Karpas-422 (cell line): ENCODE results near the gene HINT2. TPM values are rescaled to one million over a fixed set of nuclear protein-coding genes. Genes with fewer than 3 reads are reported as not detected.

Experiments
- DNase-seq: peaks from one replicate; pipeline ENCODE4 v3.0.0-alpha.2; 2015
- H2AFZ ChIP-seq: fragments of 200-600 bp; sonication (generic); 2 replicates; pipeline ENCODE4 v1.6.1; 2014; ENCODE audit warnings: antibody characterized with exemption, low read length, mixed read lengths
- H3K27ac ChIP-seq: fragments of 200-600 bp; sonication (generic); 2 replicates; pipeline ENCODE4 v1.5.1; 2014; ENCODE audit warnings: mild to moderate bottlenecking, low read length, moderate library complexity
- H3K27me3 ChIP-seq: fragments of 200-600 bp; sonication (generic); 2 replicates; pipeline ENCODE4 v1.6.1; 2014; ENCODE audit warnings: low read length, mixed read lengths
- H3K36me3 ChIP-seq: fragments of 200-600 bp; sonication (generic); 2 replicates; pipeline ENCODE4 v1.6.1; 2014; ENCODE audit warnings: low read length, mixed read lengths; ENCODE audit not compliant: insufficient read depth
- H3K4me1 ChIP-seq: fragments of 200-600 bp; sonication (generic); 2 replicates; pipeline ENCODE4 v1.6.1; 2014; ENCODE audit warnings: mild to moderate bottlenecking, low read length, mixed read lengths
- H3K4me2 ChIP-seq: fragments of 200-600 bp; sonication (generic); 2 replicates; pipeline ENCODE4 v1.6.1; 2014; ENCODE audit warnings: low read length, low read depth, mild to moderate bottlenecking; ENCODE audit not compliant: poor library complexity, severe bottlenecking
- H3K4me3 ChIP-seq: fragments of 200-600 bp; sonication (generic); 2 replicates; pipeline ENCODE4 v1.5.1; 2014; ENCODE audit warnings: mild to moderate bottlenecking, antibody characterized with exemption, low read length, mixed read lengths
- H3K79me2 ChIP-seq: fragments of 200-600 bp; sonication (generic); 2 replicates; pipeline ENCODE4 v1.6.1; 2014; ENCODE audit warnings: mild to moderate bottlenecking, low read length, mixed read lengths
- H3K9ac ChIP-seq: fragments of 200-600 bp; sonication (generic); 2 replicates; pipeline ENCODE4 v1.6.0; 2014; ENCODE audit warnings: low read length
- H3K9me2 ChIP-seq: fragments of 200-600 bp; sonication (generic), shearing (Covaris generic); replicated peaks from 2 replicates; pipeline ENCODE4 v1.6.0; 2014; ENCODE audit warnings: mild to moderate bottlenecking, low read length, moderate library complexity; ENCODE audit not compliant: insufficient read depth
- H3K9me3 ChIP-seq: fragments of 300-700, 200-600 bp; sonication (generic); 2 replicates; pipeline ENCODE4 v1.6.1; 2014; ENCODE audit warnings: low read length, mixed read lengths
- H4K20me1 ChIP-seq: fragments of 200-600 bp; sonication (generic); 2 replicates; pipeline ENCODE4 v1.6.1; 2014; ENCODE audit warnings: mild to moderate bottlenecking, antibody characterized with exemption, low read length, low read depth; ENCODE audit not compliant: insufficient read depth
- total RNA-seq: library from RNA; depleted of rRNA; stranded (reverse); fragments of >200 nt; shearing (Covaris generic); gene quantifications from 2 replicates; pipeline ENCODE4 v1.2.3, GENCODE V29; 2014; ENCODE audit warnings: low replicate concordance

The HINT2 gene
- total RNA-seq, 1 experiment from 2014 or later: 84.0 TPM

DNA sequence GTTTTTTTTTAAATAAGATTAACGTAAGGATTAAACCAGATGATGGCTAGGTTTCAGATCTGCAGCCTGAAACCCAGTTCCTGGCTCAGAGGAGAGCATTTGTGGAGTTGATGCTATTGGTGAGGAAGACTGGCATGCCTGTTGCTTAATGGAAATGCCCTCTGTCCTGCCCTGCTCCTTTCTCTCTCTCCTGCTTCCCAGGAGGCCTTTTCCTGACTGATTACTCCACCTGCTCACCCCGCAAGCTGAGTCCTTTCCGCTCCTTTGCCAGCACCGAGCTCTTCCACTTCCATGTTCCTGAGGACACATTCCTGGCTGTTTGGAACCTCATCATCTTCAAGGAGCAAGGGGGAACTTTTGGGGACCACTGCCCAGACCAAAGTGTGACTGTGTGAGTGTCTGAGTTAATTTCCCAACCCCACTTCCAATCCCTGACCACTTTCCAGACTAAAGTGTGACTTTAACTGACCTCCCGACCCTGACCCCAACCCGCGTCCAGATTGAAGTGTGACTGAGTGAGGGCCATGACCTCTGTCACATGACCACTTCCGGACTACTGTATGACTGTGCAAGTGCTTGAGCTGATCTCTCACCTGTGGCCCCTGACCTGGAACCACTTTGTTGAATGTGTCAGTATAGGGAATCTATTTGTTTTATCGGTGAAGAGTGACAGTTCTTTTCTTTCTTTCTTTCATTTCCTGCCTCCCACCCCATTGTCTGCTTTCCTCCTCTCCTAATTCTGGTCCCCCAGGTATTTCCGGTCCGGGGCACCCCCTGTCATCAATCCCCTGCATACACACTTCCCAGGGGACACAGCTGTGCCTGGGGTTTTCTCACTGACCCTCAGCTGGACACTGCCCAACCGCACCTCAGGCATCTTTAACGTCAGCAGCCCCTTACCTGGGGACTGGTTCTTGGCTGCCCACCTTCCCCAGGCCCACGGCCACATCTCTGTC is 19.7 kb upstream of the HINT2 start:
- no peak overlapping the region for H2AFZ ChIP-seq
- H3K36me3 ChIP-seq: no peaks in the 10 kb centered on the region
- no peak overlapping the region for H3K4me3 ChIP-seq
- H3K4me2 ChIP-seq: no peak overlapping the region
- no peak overlapping the region for H3K27ac ChIP-seq
- H3K9ac ChIP-seq: no peak overlapping the region
- no peak for DNase-seq
- no peaks in the 10 kb centered on the region for H4K20me1 ChIP-seq
- H3K4me1 ChIP-seq: peaks cover 7% of the 10 kb centered on the region
- H3K9me2 ChIP-seq: no peaks in the 10 kb centered on the region
- H3K27me3 ChIP-seq: no peaks in the 10 kb centered on the region
- no peaks in the 10 kb centered on the region for H3K79me2 ChIP-seq
- H3K9me3 ChIP-seq: no peaks in the 10 kb centered on the region

DNA sequence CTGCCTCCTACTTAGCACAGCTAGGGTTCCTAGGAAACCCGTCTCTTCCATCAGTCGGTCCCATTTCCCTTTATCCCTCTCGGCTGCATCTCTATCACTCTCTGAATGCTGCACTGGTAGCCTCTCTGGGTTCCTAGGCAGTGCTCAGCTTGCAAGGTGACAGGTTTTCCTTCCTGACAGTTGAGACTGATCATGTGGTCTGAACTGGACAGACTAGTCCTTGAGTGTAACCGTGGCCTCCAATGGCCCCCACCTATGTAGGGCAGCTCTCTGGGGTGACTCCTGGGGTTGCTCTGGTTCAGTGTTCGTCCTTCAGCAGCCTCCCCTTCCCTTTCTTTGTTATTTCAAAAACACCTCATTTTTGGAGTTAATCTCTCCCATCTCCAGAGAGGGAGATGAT is 18.0 kb upstream of the HINT2 start:
- Histone ChIP-seq H3K4me2 (no peak overlapping the region), H3K9me2 (no peaks in the 10 kb centered on the region), H3K9ac (no peak overlapping the region), H3K27me3 (no peaks in the 10 kb centered on the region), H2AFZ (no peak overlapping the region), H4K20me1 (no peaks in the 10 kb centered on the region), H3K4me3 (no peak overlapping the region), H3K79me2 (no peaks in the 10 kb centered on the region), H3K9me3 (no peaks in the 10 kb centered on the region), H3K4me1 (peaks cover 14% of the 10 kb centered on the region), H3K27ac (no peak overlapping the region), H3K36me3 (no peaks in the 10 kb centered on the region)
- DNase-seq: no peak

DNA sequence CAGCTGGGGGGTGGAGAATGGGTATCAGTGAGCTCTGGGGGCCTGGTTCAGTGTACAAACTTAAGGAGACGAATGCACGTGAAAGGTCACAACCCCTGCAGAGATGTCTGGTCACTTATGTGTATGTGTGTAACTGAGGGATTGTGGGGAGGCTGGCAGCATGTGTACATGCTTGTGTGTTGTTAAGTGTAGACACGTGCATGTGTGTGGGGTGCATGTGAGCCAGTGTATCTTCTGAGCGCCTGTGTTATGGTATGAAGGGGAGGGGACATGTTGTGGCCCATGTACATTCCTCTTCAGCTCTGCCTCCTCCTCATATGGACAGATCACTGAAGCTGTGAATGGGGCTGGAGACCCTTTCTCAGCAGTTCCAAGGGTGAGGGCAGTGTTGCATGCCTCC is 16.2 kb upstream of the HINT2 start:
- H3K36me3 ChIP-seq: no peaks in the 10 kb centered on the region
- H4K20me1 ChIP-seq: no peaks in the 10 kb centered on the region
- peaks cover 14% of the 10 kb centered on the region for H3K4me1 ChIP-seq
- DNase-seq: no peak
- H3K9me3 ChIP-seq: no peaks in the 10 kb centered on the region
- no peak overlapping the region for H2AFZ ChIP-seq
- H3K9me2 ChIP-seq: no peaks in the 10 kb centered on the region
- no peak overlapping the region for H3K4me3 ChIP-seq
- H3K27ac ChIP-seq: no peak overlapping the region
- H3K27me3 ChIP-seq: no peaks in the 10 kb centered on the region
- no peak overlapping the region for H3K4me2 ChIP-seq
- H3K79me2 ChIP-seq: no peaks in the 10 kb centered on the region
- no peak overlapping the region for H3K9ac ChIP-seq

DNA sequence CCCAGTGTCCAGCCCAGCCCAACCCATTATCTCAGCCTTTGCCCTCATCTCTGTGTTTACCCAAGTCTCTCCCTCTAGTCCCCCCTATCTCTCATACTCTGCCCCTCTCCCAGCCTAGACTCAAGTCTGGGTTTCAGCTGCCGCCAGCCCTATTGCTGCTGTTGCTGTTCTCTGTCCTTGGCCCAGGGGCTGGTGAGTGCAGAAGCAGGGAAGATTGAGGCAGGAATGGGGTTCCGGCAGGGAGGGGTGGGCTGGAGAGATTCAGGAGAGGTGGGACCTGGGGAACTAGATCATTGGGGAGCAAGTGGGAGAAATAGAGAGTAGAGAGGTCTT is 14.9 kb upstream of the HINT2 start:
- peak overlapping the region; percentile 71 for H3K4me3 ChIP-seq
- DNase-seq: no peak
- no peaks in the 10 kb centered on the region for H3K36me3 ChIP-seq
- no peaks in the 10 kb centered on the region for H3K27me3 ChIP-seq
- H3K4me1 ChIP-seq: peaks cover 14% of the 10 kb centered on the region
- peak overlapping the region; percentile 77 for H3K9ac ChIP-seq
- H3K9me2 ChIP-seq: no peaks in the 10 kb centered on the region
- H3K27ac ChIP-seq: no peak overlapping the region
- H3K9me3 ChIP-seq: no peaks in the 10 kb centered on the region
- H3K4me2 ChIP-seq: peak overlapping the region; percentile 82
- H3K79me2 ChIP-seq: no peaks in the 10 kb centered on the region
- H2AFZ ChIP-seq: no peak overlapping the region; the same call in 1 of the 2 replicates
- no peaks in the 10 kb centered on the region for H4K20me1 ChIP-seq

DNA sequence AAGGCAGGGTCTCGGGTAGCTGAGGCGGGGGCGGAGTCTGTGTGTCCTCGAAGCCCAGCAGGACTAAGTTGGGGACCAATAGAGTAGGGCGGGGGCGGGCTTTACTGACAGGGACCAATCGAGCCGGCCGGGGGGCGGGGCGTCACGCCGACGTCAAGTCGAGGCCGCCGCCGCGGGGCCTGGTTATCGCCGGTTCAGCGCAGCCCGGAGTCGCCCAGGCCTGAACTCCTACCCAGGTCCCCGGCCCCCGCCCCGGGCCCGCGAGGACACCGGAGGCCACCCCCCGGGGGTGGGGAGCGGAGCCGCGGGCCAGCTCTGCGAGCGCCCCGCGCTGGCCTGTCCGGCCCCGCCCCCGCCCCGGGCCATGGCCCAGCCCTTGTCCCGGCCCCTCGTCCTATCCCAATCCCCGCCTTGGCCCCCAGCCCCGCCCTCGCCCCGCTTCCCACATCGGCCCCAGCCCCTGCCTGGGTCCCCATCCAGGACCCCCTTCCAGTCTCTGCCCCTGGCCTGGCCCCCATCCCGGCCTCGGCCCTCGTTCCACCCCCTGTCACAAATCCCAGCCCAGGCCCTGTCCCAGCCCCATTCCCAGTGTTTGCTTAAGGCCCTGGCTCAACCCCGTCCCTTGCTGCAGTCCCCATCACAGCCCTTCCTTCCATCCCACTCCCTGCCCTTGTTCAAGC is 14.4 kb upstream of the HINT2 start, which contains the start of gene TMEM8B:
Gene TMEM8B, plus strand, starts transcription at position 145 of the 680 bp plus-strand sequence. Its CDS starts 220 bp downstream, at position 365.
- Histone ChIP-seq H3K4me1 (peaks cover 14% of the 10 kb centered on the region), H2AFZ (peak within 1 kb of the TSS; percentile 86; the same call in 1 of the 2 replicates), H3K27ac (no peak within 1 kb of the TSS), H3K4me2 (peak within 1 kb of the TSS; percentile 82), H3K79me2 (no peaks in the 10 kb centered on the region), H3K27me3 (no peaks in the 10 kb centered on the region), H3K9me2 (no peaks in the 10 kb centered on the region), H3K9ac (peak within 1 kb of the TSS; percentile 77), H3K9me3 (no peaks in the 10 kb centered on the region), H4K20me1 (no peaks in the 10 kb centered on the region), H3K36me3 (no peaks in the 10 kb centered on the region), H3K4me3 (peak within 1 kb of the TSS; percentile 71)
- peak; percentile 97 for DNase-seq

DNA sequence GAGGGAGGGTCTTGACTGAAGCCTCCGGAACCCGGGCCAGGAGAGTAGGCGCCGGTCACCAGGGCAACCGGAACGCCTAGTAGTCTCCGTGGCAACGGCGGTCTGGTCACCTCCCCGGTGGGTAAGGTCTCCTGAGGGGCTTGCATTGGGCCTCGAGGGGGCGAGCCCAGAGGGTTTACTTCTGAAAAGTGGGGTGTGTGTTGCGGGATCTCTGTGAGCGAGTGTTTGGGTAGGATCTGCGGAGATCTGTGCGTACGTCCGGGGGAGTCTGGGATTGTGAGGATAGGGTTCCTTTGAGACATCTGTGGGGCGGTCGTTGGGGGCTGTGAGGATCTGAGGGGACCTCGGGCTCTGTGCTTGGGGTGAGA is 13.9 kb upstream of the HINT2 start, which contains the start of gene FAM221B:
Gene FAM221B, minus strand, starts transcription at position 17 of the 368 bp plus-strand sequence. CDS start 2,571 bp downstream, outside the sequence.
- no peak for DNase-seq

DNA sequence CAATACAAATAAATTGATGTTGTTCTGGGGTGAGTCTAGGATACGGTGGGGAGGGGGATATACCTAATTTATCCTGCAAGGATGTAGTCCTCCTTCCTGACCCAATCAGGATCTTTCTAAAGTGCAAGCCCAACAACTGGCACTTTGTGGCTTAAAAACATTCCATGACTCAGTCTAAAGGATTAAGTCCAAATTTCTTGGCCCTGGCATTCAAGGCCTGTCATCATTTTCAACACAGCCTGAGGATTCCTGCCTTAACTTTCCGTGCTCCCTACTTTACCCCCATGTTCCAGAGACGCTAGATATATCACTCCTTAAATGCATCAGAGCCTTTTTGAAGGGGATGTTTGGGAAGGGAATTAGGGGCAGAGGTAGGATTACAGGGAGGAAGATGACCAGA is 12.6 kb upstream of the HINT2 start:
- Histone ChIP-seq H3K9me3 (no peaks in the 10 kb centered on the region), H3K4me2 (no peak overlapping the region), H3K27me3 (no peaks in the 10 kb centered on the region), H3K79me2 (no peaks in the 10 kb centered on the region), H3K4me3 (no peak overlapping the region), H3K9ac (no peak overlapping the region), H3K36me3 (no peaks in the 10 kb centered on the region), H4K20me1 (no peaks in the 10 kb centered on the region), H3K27ac (no peak overlapping the region), H3K9me2 (no peaks in the 10 kb centered on the region), H2AFZ (no peak overlapping the region), H3K4me1 (peaks cover 11% of the 10 kb centered on the region)
- DNase-seq: no peak

More for the DNA sequence above, 13.9 kb upstream of the HINT2 start, which contains the start of gene FAM221B:
- Histone ChIP-seq H3K9me2 (no peaks in the 10 kb centered on the region), H2AFZ (peak within 1 kb of the TSS; percentile 86; the same call in 1 of the 2 replicates), H3K27me3 (no peaks in the 10 kb centered on the region), H3K27ac (no peak within 1 kb of the TSS), H3K9me3 (no peaks in the 10 kb centered on the region), H3K79me2 (no peaks in the 10 kb centered on the region), H3K36me3 (no peaks in the 10 kb centered on the region), H3K9ac (peak within 1 kb of the TSS; percentile 77), H3K4me2 (peak within 1 kb of the TSS; percentile 82), H4K20me1 (no peaks in the 10 kb centered on the region), H3K4me1 (peaks cover 14% of the 10 kb centered on the region), H3K4me3 (peak within 1 kb of the TSS; percentile 71)

DNA sequence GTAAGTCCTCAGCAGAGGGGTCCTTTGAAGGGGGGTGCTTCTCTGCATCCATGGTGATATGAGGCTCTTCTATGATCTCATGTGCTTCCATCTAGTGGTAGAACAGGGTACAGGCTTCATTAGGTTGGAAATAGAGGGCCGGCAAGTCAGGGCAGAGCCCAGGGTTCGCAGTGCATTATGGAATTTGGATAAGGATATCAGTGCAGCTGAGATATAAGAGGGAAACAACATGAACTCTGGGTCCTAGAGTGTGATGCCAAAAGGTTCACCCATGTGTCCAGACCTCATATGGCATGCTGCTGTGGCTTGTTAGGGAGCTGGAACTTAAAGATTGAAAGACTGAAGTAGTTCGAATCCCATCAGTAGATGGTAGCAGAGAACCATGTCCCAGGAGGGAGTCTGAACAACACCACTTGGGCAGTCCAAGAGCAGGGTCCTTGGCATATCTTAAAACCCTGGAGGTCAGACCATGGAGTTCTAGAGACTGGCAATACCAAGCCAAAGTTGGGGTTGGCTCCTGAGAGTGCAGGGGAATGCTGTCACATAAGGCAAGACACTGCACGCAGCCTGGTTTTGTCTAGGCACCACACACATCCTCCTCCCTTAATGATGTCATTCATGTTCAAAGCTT is 11.3 kb upstream of the HINT2 start:
- Histone ChIP-seq H3K27ac (no peak overlapping the region), H3K79me2 (no peaks in the 10 kb centered on the region), H4K20me1 (no peaks in the 10 kb centered on the region), H3K9me3 (no peaks in the 10 kb centered on the region), H3K4me1 (peaks cover 11% of the 10 kb centered on the region), H3K9me2 (no peaks in the 10 kb centered on the region), H3K27me3 (no peaks in the 10 kb centered on the region), H3K4me3 (no peak overlapping the region), H3K9ac (no peak overlapping the region), H3K36me3 (no peaks in the 10 kb centered on the region), H3K4me2 (no peak overlapping the region), H2AFZ (no peak overlapping the region)
- peak; percentile 83 for DNase-seq
